GM12873 (cell line): ENCODE data around the gene PCDHGC4.

Experiments
- CTCF ChIP-seq: IDR thresholded peaks from 2 replicates; pipeline ENCODE4 v1.5.1; 2012; ENCODE audit warnings: low read depth, mild to moderate bottlenecking, moderate library complexity, low read length, control low read depth; ENCODE audit not compliant: insufficient read depth; ENCODE audit errors: missing control alignments

Gene PCDHGC4

GRCh38 chr5:141510850-141511601, 26.2 kb downstream of the PCDHGC4 start:
- no peak for TF ChIP-seq CTCF

- no peak for TF ChIP-seq CTCF
Measured at GRCh38 chr5:141511771-141512325, 27.0 kb downstream of the PCDHGC4 start.

- TF ChIP-seq CTCF = peak; percentile 94
Measured at GRCh38 chr5:141512390-141512910, 27.6 kb downstream of the PCDHGC4 start.

GRCh38 chr5:141512911-141513626, 28.2 kb downstream of the PCDHGC4 start:
- no peak for TF ChIP-seq CTCF

GRCh38 chr5:141513627-141514329, 28.9 kb downstream of the PCDHGC4 start:
- no peak for TF ChIP-seq CTCF

- TF ChIP-seq CTCF = no peak
Measured at GRCh38 chr5:141514330-141515133, 29.7 kb downstream of the PCDHGC4 start.
